KOPT-K1 (cell line): ENCODE results near the gene ATG13.
"Not testable (repeated sequence)": the region's sequence is repeated elsewhere in the genome, so short reads cannot be mapped to it uniquely, and the experiment has no call there.

Experiments used
- H3K27ac ChIP-seq: fragments of 200-600 bp; sonication (generic); 2 replicates; pipeline ENCODE4 v1.5.1; 2016; ENCODE audit warnings: antibody characterized with exemption, mild to moderate bottlenecking, low read depth, low read length; ENCODE audit not compliant: poor library complexity, severe bottlenecking
- H3K36me3 ChIP-seq: fragments of 200-600 bp; sonication (generic); 2 replicates; pipeline ENCODE4 v1.5.1; 2017; ENCODE audit warnings: antibody characterized with exemption, mild to moderate bottlenecking, low read length, moderate library complexity; ENCODE audit not compliant: insufficient read depth
- H3K9me3 ChIP-seq: fragments of 200-600 bp; sonication (generic); 2 replicates; pipeline ENCODE4 v1.5.1; 2017; ENCODE audit warnings: antibody characterized with exemption, low read length, mild to moderate bottlenecking; ENCODE audit not compliant: insufficient read depth, poor library complexity, severe bottlenecking

ATG13 gene

GRCh38 chr11:46617134-46617971, at the start of gene ATG13, which contains the start of gene HARBI1:
TSS of gene ATG13 (plus strand) at chr11:46617553. CDS start at chr11:46644292, 26,739 bp downstream.
TSS of gene HARBI1 (minus strand) at chr11:46617227. CDS start at chr11:46616237, 990 bp downstream.
- no peaks in the 10 kb centered on the region for H3K9me3 ChIP-seq
- H3K36me3 ChIP-seq = peaks cover 18% of the 10 kb centered on the region; the same call in 1 of the 2 replicates
- H3K27ac ChIP-seq = peak within 1 kb of the TSS; percentile 94

GRCh38 chr11:46570790-46571398, 46.5 kb upstream of the ATG13 start:
- H3K9me3 ChIP-seq = peaks cover 17% of the 10 kb centered on the region
- H3K36me3 ChIP-seq = peaks cover 6% of the 10 kb centered on the region
- H3K27ac ChIP-seq = no peak overlapping the region

GRCh38 chr11:46574656-46575055, 42.7 kb upstream of the ATG13 start:
- Histone ChIP-seq H3K27ac (no peak overlapping the region), H3K36me3 (no peaks in the 10 kb centered on the region), H3K9me3 (peaks cover 10% of the 10 kb centered on the region)

GRCh38 chr11:46577058-46577457, 40.3 kb upstream of the ATG13 start:
- no peak overlapping the region for H3K27ac ChIP-seq
- peaks cover 7% of the 10 kb centered on the region; the same call in 1 of the 2 replicates for H3K36me3 ChIP-seq
- H3K9me3 ChIP-seq = peaks cover 10% of the 10 kb centered on the region

GRCh38 chr11:46582588-46582987, 34.8 kb upstream of the ATG13 start:
- no peaks in the 10 kb centered on the region for H3K9me3 ChIP-seq
- H3K36me3 ChIP-seq = peaks cover 17% of the 10 kb centered on the region; the same call in 1 of the 2 replicates
- H3K27ac ChIP-seq = no peak overlapping the region

GRCh38 chr11:46583513-46583912, 33.8 kb upstream of the ATG13 start:
- not testable (repeated sequence) for H3K27ac ChIP-seq, H3K9me3 ChIP-seq
- H3K36me3 ChIP-seq = peaks cover 21% of the 10 kb centered on the region; the same call in 1 of the 2 replicates

GRCh38 chr11:46588131-46588530, 29.2 kb upstream of the ATG13 start:
- H3K36me3 ChIP-seq = peaks cover 15% of the 10 kb centered on the region; the same call in 1 of the 2 replicates
- H3K27ac ChIP-seq = no peak overlapping the region
- H3K9me3 ChIP-seq = no peaks in the 10 kb centered on the region

GRCh38 chr11:46588915-46589314, 28.4 kb upstream of the ATG13 start:
- Histone ChIP-seq H3K27ac (no peak overlapping the region), H3K9me3 (no peaks in the 10 kb centered on the region), H3K36me3 (peaks cover 15% of the 10 kb centered on the region; the same call in 1 of the 2 replicates)

GRCh38 chr11:46590740-46591605, 26.4 kb upstream of the ATG13 start:
- no peak overlapping the region for H3K27ac ChIP-seq

GRCh38 chr11:46593550-46594373, 23.6 kb upstream of the ATG13 start, which contains the start of gene AMBRA1:
TSS of gene AMBRA1 (minus strand) at chr11:46594023. CDS start at chr11:46548380, 45,643 bp downstream.
- Histone ChIP-seq H3K9me3 (no peaks in the 10 kb centered on the region), H3K27ac (peak within 1 kb of the TSS; percentile 78), H3K36me3 (no peaks in the 10 kb centered on the region)

More at GRCh38 chr11:46590740-46591605, 26.4 kb upstream of the ATG13 start:
- no peaks in the 10 kb centered on the region for H3K9me3 ChIP-seq
- H3K36me3 ChIP-seq = peaks cover 15% of the 10 kb centered on the region; the same call in 1 of the 2 replicates

GRCh38 chr11:46594374-46594700, 23.0 kb upstream of the ATG13 start:
- no peaks in the 10 kb centered on the region for H3K9me3 ChIP-seq
- H3K27ac ChIP-seq = peak overlapping the region; percentile 78

GRCh38 chr11:46594785-46595184, 22.6 kb upstream of the ATG13 start:
- Histone ChIP-seq H3K36me3 (no peaks in the 10 kb centered on the region), H3K27ac (no peak overlapping the region)

More at GRCh38 chr11:46594374-46594700, 23.0 kb upstream of the ATG13 start:
- no peaks in the 10 kb centered on the region for H3K36me3 ChIP-seq

GRCh38 chr11:46597155-46597554, 20.2 kb upstream of the ATG13 start:
- no peaks in the 10 kb centered on the region for H3K9me3 ChIP-seq
- H3K27ac ChIP-seq = no peak overlapping the region
- no peaks in the 10 kb centered on the region for H3K36me3 ChIP-seq

More at GRCh38 chr11:46594785-46595184, 22.6 kb upstream of the ATG13 start:
- H3K9me3 ChIP-seq = no peaks in the 10 kb centered on the region
